ENCODE measurements around the gene MPHOSPH9.

The MPHOSPH9 gene

GRCh38 chr12:123160801-123161487 is 72.0 kb downstream of the MPHOSPH9 start:
- no peak overlapping the region for H3K4me3 ChIP-seq (ENCODE audit: low read depth, low read length)
- TF ChIP-seq CTCF (IDR thresholded peaks at IDR 0.05; ENCODE audit: low read depth, low read length, missing control alignments), result no peak
- DNase-seq (ENCODE audit: low read depth), result no peak

GRCh38 chr12:123153906-123154305 is 79.0 kb downstream of the MPHOSPH9 start:
- H3K4me3 ChIP-seq (ENCODE audit: low read depth, low read length), result no peak overlapping the region
- TF ChIP-seq CTCF (IDR thresholded peaks at IDR 0.05; ENCODE audit: low read depth, low read length, missing control alignments), result no peak
- no peak for DNase-seq (ENCODE audit: low read depth)

- no peak overlapping the region for H3K4me3 ChIP-seq (ENCODE audit: low read depth, low read length)
- TF ChIP-seq CTCF (IDR thresholded peaks at IDR 0.05; ENCODE audit: low read depth, low read length, missing control alignments), result no peak
- no peak for DNase-seq (ENCODE audit: low read depth)
Observed at GRCh38 chr12:123152833-123153232, 80.1 kb downstream of the MPHOSPH9 start.

- TF ChIP-seq CTCF (IDR thresholded peaks at IDR 0.05; ENCODE audit: low read depth, low read length, missing control alignments), result no peak
- no peak for DNase-seq (ENCODE audit: low read depth)
- peak overlapping the region; percentile 59 for H3K4me3 ChIP-seq (ENCODE audit: low read depth, low read length)
Observed at GRCh38 chr12:123151457-123152454, 81.2 kb downstream of the MPHOSPH9 start.

GRCh38 chr12:123150744-123151456 is 82.0 kb downstream of the MPHOSPH9 start, which contains the start of gene PITPNM2:
TSS of gene PITPNM2 (minus strand) at chr12:123151090. CDS start at chr12:123034590, 116,500 bp downstream.
- TF ChIP-seq CTCF (IDR thresholded peaks at IDR 0.05; ENCODE audit: low read depth, low read length, missing control alignments), result no peak
- peak within 1 kb of the TSS; percentile 59 for H3K4me3 ChIP-seq (ENCODE audit: low read depth, low read length)
- DNase-seq (ENCODE audit: low read depth), result no peak

GRCh38 chr12:123150275-123150743 is 82.6 kb downstream of the MPHOSPH9 start:
- H3K4me3 ChIP-seq (ENCODE audit: low read depth, low read length), result peak overlapping the region; percentile 46
- no peak for TF ChIP-seq CTCF (IDR thresholded peaks at IDR 0.05; ENCODE audit: low read depth, low read length, missing control alignments)
- no peak for DNase-seq (ENCODE audit: low read depth)

Data from GM12864 (cell line).